ENCODE results near the gene OLFML1.

DNA sequence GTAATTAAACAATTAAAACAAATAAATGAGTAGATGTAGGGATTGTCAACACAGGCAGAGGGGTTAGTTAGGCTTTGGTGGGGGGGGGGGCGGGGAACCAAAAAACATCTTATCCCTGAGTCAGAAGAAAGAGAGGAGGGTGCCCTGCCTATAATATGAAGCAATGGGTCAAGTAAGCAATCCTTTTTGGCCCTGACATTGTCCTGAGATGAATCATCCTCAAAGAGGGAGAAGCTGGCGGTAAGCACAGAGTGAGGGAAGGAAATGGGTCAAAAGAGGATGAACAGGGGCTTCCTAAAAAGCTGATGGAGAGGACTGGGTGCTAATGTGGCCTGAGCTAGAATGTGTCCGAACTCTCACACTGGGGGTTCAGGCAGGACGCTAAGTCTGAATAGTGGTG is 4.7 kb downstream of the OLFML1 start:
- TF ChIP-seq, protein P1, sequence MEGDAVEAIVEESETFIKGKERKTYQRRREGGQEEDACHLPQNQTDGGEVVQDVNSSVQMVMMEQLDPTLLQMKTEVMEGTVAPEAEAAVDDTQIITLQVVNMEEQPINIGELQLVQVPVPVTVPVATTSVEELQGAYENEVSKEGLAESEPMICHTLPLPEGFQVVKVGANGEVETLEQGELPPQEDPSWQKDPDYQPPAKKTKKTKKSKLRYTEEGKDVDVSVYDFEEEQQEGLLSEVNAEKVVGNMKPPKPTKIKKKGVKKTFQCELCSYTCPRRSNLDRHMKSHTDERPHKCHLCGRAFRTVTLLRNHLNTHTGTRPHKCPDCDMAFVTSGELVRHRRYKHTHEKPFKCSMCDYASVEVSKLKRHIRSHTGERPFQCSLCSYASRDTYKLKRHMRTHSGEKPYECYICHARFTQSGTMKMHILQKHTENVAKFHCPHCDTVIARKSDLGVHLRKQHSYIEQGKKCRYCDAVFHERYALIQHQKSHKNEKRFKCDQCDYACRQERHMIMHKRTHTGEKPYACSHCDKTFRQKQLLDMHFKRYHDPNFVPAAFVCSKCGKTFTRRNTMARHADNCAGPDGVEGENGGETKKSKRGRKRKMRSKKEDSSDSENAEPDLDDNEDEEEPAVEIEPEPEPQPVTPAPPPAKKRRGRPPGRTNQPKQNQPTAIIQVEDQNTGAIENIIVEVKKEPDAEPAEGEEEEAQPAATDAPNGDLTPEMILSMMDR (IDR thresholded peaks at IDR 0.05 in 4 of 5, conservative IDR thresholded peaks at IDR 0.05 in 1 of 5), result no peak
- no peak for TF ChIP-seq POLR2A (IDR thresholded peaks at IDR 0.05)

Measured in gastrocnemius medialis (tissue), 4 donors.